CD4-positive, alpha-beta T cell treated with Interleukin-15 for 1 hour (primary cell): Measurements from ENCODE around the gene KIF9.
"Not testable (repeated sequence)": the region's sequence is repeated elsewhere in the genome, so short reads cannot be mapped to it uniquely, and the experiment has no call there.

Experiments used
- DNase-seq: peaks from one replicate; pipeline ENCODE4 v3.0.0-alpha.2; 2020

KIF9 gene

DNA sequence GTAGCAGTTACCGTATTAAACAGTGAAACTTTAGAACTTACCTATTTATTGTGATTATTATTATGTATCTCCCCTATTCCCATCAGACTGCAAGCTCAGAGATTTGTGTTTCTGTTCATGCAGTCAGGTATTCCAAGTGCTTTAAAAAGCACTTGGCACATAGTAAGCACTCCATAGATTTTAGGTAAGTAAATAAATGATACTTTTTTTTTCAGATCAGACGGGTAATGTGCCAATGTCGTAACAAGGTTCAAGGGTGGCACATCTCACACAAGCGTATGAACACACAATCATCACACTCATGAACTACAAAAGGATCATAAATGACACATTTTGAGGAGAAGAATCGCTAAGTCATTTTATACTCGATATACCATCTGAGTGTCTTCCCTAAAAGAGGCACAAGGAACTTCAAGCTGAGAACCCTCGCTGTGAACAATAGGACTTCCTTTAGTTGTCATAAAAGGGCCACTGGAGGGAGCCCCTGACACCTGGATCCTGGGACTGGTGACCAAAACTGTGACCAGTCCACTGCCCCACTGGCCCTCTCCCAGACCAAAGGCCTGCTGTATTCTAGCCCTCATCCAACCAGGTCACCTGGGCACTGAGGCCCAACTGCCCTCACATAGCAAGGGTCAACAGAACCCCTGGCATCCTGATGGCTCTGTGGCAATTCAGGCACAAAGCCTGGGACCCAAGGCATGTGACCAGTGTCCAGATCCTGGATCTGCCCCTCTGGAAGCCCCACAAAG, 32.1 kb downstream of the KIF9 start:
- no peak for DNase-seq

DNA sequence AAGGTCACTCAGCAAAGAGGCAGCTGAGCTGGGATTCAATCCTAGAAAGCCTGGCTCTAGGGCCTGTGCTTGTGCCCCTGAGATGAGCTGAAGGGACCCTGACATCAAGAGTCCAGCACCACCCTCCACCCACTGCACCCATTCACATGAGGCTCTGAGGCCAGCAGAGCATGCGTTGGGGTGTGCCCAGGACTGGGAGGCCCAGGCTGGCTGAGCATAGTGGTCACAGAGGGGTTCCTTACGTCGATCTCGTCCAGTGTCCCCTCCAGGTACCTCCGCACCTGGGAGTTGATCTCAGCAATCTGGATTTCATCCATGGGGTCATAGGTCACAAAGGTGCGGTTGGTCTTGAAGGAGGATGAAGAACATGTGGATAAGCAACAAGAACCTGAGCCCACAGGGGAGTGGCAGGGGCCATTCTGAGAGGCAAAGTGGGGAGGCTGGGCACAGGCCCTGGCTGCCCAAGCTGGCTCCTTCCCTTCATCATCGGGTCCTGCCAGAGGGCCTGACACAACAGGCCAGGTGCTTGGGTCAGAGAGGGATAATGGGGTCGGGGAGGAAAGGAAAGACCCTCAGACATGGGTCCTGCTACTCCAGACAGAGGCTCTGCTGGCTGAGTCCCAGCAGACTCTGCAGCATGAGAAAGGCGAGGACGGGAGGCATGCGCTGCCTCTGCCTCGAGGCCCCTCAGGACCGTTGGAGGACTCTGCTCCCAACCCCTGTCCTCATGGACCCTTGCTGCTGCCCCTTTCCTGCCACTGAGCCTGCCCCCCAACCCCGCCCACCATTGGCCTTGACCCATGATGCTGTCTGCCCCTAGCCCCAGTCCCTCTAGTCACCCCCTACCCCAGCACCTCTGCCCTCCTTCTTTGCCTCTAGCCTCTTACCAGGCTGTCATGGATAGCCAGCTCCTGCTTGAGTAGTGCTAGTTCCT, 35.2 kb downstream of the KIF9 start:
- DNase-seq = no peak

DNA sequence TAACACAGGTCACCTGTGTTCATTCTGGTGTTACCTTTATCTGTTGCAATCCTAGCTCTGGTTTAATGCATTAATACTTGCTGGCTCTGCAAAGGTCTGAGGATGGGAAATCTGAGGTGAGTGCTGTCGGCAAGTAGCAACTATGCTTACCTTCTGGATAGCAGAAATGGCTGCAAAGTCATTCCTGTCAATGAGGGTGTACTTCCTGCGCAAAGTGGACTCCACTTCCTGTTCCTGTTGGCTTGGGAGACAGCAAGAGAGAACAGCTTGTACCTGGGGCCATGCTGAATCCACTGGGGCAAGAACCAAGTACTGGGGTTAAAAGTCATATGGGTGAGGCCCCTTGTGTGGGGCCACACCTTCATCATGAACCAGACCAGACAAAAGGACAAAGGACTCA, 37.3 kb downstream of the KIF9 start:
- no peak for DNase-seq

DNA sequence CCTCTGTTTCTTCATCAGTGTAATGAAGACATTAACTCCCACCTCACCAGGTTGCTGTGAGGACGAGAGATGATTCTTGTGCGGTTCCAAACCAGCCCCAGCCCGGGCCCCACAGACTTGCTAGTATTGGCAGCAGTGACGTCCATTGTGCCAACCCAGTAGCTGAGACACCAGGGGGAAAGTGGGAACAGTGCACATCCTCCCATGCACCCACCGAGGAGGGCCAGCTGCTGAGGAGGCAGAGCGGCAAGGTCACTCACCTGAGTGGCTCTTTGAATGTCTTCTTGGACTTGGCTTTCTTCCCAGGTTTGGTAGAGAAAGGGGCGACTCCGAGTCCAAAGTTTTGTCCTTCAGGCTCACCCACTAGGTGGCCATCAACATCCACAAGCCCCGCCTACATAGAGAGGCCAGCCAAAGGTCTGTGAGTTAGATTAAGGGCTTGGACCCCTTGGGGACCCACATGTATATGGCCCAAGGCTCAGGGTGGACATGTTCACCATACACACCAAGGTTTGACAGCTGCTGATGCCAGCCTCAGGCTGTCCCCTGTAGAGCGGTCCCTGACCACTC, 38.0 kb downstream of the KIF9 start:
- DNase-seq = no peak

DNA sequence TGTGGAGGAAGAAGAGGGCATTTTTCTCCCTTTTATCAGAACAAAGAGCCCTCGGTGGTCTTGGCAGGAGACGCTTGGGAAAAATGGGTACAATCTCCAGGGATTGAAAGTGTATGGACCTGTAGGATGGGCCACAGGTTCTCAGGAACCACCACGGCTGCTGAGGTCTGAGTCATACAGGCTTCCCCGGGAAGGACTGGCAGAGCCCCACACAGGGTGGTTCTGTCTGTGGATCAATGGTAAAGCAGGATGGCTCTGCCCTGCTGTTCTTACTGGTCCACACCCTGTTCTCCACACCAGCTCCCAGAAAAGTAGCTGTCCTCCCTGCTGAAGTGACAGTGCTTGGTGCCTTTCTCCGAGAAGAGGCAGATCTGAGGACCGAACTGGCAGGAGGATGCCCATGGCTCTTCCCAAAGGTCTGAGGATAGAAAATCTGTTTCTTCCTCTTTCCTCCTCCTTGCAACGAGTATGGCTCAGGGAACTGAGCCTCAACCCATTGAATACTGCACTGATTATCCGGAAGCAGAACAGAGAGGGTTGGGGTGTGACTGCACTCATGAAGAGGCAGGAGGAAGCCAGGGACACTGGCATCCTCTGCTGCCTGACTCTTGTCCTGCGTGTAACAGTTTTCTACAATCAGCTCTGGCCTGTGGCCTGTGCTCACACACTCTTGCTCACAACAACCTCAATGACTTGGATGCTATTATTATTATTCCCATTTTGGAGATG, 39.0 kb downstream of the KIF9 start:
- DNase-seq = no peak

DNA sequence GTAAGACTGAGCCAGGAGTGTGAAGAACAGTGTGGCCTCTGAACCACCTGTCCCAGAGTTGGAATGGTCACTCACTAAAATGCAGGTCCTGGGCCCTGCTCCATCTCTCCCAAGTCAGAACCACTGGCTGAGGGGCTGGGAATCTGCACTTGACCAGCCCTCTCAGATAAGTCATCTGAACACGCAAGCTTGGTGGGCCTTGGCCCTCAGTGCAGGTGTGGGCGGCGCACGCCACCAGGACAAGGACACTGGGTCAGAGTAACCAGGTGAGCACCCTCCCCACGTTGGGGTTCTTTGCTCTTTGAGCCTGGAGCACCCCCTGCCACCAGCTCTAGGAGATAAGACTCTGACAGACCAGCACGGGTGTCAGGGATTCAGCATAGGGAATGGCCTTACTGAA, 42.7 kb downstream of the KIF9 start:
- no peak for DNase-seq

DNA sequence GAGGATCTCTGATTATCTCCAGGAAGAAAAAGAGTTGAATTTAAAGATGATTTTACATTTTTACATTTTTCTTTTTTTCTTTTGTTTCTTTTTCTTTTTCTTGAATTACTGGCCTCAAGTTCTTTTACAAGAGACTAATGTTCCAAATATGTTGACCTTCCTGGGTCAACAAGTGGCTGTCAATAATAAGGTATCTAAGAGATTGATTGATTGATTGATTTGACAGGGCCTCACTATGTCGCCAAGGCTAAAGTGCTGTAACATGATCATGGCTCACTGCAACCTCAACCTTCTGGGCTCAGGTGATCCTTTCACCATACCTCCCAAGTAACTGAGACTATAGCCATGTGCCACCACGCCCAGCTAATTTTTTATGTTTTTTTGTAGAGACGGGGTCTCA, 44.6 kb downstream of the KIF9 start:
- no peak for DNase-seq

DNA sequence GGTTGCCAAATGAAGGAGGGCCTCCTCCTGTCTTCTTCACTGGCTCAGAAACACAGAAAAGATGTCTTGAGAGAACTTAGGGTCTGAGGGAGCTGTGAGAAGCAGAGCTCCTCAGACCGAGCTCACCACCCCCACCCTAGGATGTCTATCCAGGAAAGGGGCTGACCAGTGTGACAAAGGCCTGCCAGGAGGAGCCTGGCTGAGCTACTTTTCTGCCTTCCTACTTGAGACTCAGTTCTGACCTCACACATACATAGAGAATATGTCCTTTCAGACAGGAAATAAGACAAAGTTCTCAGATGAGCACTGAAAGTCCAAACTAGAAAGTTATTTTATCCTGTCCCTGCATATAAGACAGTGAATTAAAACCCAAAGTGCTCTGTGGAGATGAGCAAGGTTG, 54.5 kb downstream of the KIF9 start:
- no peak for DNase-seq

DNA sequence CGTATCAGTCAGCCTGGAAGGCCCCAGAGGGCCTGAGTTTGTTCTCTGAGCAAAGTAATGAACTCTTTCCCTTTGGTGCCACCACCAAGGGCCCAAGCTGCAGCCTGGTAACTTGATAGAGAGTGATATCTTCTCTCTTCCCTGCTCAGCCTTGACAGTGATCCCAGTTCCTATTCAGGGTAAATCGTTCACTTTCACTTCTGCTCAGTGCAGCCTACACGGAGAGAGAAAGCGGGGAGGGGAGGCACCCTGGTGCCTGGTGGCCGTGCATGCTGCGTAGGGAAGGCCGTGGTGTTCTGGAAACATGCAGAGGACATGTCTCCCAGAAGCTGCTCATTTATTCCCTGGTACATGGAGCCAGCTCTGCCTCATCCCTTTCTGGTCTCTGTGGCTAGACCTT, 54.9 kb downstream of the KIF9 start:
- peak; percentile 27 for DNase-seq

DNA sequence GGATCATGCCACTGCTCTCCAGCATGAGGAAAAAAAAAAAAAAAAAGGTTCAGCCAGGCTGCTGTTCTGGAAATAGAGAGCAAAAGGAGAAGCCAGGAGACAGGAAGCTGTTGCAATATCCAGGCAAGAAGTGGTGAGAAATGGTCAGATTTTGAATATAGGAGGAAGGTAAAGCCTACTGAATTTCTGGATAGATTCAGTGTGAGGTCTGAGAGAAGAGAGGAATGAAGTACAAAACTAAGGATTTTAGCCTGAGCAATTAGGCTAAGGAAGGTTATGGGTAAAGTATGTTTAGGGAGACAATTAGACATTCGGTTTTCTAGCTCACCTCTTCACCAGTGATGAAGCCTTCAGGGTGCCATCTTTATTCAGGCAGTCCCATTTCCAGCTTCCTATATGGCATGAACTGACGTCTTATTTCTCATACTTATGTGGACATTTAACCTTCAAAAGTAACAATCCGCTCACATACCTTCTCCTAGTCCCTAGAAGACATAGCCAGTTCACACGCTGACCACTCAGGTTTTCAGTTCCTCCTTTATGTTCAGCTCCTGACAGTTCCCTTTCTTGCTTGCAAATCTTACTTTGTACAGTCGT, 57.2 kb downstream of the KIF9 start:
- peak; percentile 23 for DNase-seq

DNA sequence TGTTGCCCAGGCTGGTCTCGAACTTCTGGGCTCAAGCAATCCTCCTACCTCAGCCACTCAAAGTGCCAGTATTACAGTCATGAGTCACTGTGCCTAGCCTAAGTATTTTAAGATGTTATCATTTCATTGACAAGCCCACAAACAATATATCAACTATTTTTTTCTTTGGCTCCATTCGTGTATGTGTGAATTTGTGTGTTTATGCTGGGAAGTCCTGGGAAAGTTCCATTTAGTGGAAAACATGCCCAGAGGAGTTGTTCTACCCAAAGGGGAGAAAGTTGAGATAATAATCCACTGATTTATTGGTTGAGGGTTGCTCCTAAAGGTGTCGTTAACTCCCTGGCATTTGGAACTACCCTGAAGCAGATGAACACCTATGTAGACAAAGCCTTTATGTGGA, 58.8 kb downstream of the KIF9 start:
- DNase-seq = no peak

DNA sequence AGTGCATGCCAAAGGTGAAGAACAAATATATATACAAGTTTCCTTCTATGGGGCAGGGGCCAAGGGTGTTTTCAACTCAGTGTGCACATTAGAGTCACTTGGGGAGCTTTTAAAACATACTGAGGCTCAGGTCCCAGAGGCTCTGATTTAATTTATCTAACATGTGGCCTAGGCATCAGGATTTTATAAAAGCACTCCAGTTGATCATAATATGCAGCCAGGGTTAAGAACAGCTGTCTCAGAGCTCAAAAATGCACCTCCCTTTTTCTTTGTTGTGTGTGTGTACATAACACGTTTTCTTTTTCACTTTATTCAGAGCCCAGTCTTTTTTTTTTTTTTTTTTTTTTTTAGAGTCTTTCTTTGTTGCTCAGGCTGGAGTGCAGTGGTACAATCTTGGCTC, 60.8 kb downstream of the KIF9 start:
- no peak for DNase-seq

DNA sequence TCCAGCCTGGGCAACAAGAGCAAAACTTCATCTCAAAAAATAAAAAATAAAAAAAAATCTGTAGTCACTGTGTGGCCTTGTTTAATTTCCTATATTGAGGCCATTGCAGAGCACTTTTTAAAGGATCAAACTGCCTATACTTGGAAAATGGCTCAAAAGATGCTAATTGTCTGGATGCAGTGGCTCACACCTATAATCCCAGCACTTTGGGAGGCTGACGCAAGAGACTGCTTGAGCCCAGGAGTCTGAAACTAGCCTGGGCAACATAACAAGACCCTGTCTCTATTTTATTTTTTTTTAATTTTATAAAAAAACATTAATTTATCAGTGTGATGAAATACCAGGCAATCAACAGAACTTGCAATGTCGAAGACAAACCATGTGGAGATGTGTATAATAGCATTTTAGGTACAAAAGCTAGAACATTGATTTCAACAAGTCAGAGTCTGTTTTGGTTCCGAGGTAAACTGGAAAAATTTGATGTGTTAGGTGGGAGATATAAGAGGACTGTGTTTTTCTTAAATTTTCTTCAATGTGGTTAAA, 71.7 kb downstream of the KIF9 start:
- no peak for DNase-seq

DNA sequence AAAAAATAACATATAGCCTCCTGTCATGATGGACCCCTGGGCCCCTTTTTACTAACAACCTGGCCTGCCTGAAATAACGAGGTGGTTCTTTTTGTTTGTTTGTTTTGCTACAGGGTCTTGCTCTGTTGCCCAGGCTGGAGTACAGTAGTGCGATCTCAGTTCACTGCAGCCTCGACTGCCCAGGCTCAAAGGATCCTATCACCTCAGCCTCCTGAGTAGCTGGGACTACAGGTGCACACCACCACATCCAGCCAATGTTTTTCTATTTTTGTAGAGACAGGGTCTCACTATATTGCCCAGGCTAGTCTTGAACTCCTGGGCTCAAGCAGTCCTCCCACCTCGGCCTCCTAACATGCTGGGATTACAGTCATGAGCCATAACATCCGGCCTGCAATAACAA, 76.6 kb downstream of the KIF9 start:
- not testable (repeated sequence) for DNase-seq

DNA sequence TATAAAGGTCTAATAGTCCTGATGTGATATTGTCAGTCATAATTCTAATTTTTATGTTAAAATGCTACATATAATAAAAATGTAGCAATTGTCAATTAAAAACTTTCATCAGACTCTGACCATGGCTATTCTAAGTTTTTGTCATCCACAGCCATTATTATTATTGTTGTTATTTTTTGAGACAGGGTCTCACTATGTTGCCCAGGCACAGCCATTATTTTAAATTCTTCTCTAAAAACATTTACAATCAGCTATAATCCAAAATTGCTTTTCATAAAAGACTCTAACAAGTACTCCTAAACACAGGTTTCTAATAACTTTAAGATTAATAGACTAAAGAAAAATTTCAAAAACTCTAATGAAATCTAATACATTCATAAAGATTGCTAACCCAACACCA, 77.7 kb downstream of the KIF9 start:
- DNase-seq = no peak

DNA sequence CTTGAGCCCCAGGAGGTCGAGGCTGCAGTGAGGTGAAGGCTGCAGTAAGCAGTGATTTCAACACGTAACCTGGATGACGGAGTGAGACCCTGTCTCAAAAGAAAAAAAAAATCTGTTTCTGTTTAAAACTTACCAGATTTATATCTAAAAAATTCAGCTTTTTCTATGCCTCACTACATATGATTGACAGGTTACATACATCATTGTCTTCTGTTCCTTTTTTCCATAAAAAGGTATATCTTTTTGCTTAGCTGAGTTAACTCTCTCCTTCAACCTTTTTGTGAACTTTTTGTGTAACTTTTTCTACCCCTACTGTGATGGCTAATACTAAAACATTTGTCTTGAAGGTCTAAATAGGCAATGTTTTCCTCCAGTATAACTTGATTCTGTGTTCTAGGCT, 80.1 kb downstream of the KIF9 start:
- no peak for DNase-seq

DNA sequence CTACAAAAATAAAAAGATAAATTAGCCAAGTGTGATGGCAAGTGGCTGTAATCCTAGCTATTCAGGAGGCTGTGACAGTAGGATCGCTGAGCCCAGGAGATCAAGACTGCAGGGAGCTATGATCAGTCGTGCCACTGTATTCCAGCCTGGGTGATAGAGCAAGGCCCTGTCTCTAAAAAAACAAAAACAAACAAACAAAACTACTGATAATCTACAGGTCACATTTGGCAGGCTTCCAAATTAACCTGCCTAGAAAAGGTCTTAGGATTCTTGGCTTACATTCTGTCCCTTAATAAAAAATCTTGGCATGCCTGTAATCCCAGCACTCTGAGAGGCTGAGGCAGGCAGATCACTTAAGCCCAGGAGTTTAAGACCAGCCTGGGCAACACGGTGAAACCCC, 85.3 kb downstream of the KIF9 start:
- no peak for DNase-seq

DNA sequence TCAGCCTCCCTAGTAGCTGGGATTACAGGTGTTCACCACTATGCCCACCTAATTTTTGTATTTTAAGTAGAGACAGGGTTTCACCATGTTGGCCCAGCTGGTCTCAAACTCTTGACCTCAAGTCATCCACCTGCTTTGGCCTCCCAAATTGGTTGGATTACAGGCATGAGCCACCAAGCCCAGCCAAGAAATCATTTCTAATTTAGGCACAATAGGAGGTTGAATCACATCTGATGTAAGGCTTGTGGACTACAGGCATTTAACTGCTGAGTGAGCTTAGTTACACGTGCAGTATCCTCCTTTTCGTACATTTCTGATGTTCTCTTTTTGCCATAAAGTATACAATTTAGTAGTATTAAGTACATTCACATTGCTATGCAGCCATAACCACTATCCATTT, 87.6 kb downstream of the KIF9 start:
- no peak for DNase-seq

DNA sequence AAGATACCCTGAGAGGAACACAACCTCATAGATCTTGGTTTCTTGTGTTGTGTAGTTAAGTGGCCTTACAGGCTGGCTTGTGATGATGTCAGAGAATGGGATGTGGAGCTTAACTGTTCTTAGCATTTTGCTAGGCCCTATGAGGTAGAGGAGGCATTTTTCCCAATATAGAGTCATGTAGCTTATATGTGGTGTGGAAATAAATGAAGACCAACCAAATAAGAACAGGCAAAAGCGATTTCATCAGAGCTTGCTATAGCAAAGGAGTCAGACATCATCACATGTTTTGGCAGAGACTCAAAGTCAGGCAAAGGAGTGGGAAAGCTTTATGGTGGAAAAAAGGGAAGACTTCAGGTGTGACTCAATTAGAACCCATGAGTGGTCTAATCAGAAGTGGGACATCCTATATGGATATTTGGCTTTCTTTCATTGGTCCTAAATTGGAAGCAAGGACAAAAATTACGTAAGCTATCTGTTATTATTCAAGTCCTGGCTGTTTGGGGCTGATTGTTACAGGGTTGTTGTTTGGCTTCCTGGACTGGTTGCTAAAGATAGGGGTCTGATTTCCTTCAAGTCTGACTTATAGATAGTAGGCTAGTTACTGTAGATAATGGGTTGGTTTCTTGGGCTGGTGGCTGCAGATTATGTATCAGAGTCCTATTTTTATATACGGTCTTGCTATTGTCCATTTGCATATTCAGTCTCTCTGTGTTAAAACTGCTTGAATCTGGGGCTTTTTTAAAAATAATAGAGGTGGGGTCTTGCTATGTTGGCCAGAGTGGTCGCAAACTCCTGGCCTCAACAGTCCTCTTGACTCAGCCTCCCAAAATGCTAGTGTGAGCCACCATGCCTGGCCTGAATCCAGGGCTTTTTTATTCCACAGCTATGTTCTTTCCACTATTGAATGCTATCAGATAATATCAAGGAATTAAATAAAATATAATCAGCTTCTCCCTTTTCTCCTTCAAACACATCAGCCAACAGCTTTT, 88.4 kb downstream of the KIF9 start:
- DNase-seq = no peak

DNA sequence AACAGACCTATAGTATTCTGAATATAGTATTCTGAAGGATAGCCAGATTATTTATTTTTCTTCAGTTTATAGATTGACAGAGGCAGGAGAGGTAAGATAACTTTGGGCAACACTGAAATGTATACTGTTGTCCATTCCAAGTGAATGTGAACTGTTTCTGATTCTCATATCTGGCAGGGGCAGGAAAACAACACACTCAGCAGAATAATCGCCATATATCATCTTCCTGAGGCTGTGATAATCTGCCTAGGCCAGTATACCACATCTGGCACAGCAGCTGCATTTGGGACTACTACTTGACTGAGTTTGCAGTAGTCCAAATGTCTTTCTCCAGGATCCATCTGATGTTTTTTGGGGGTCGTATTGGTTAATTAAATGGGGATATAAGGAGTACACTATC, 96.3 kb downstream of the KIF9 start:
- no peak for DNase-seq

DNA sequence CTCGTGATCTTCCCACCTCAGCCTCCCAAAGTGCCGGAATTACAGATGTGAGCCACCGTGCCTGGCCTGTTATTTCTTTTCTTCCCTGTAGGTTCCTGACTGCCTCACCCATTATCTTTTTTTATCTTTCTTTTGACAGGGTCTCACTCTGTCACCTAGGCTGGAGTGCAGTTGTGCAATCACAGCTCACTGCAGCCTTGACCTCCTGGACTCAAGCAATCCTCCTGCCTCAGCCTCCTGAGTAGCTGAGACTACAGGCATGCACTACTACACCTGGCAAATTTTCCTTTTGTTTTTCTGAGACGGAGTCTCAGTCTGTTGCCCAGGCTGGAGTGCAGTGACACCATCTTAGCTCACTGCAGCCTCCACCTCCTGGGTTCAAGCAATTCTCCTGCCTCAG, 100.9 kb downstream of the KIF9 start:
- DNase-seq = not testable (repeated sequence)
